Right renal cortex interstitium (tissue), 3 donors: Measurements from ENCODE around the gene NTN1. TPM values are rescaled to one million over a fixed set of nuclear protein-coding genes. Genes with fewer than 3 reads are reported as not detected.

Source experiments
- DNase-seq, 3 donors: peaks; one replicate each; pipeline ENCODE4 v3.0.0-alpha.2; 2013; ENCODE audit warnings: low read depth in 3 of 3, low spot score in 2 of 3
- polyA plus RNA-seq, 3 donors: library from polyadenylated mRNA; unstranded; fragments of 120-200 nt; gene quantifications; one replicate each; pipeline ENCODE4 v1.2.1, GENCODE V29; 2013; ENCODE audit not compliant: insufficient read length in 3 of 3

The NTN1 gene
- polyA plus RNA-seq, 3 donors: 1.5 to 3.3 (median 2.6) TPM

GRCh38 chr17:9032151-9032550 is 10.8 kb downstream of the NTN1 start:
- no peak for DNase-seq

DNA sequence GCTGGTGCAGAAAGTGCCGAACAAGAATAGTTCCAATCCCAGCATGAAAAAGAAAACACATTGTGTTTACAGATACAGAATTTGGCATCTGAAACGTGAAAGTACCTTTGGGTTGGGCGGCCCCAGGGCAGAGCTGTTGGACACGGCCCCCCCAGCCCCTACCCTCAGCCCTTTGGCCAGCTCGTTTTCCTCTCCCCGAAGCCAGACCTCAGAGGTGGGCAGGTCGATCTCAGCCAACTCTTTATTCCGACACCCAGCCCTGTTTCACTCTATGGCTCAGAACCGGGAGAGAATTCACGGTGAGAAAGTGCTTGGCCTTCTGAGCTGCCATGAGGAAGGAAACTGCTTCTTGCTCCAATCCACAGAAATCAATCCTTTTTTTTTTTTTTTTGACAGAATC is 11.3 kb downstream of the NTN1 start:
- DNase-seq: no peak

DNA sequence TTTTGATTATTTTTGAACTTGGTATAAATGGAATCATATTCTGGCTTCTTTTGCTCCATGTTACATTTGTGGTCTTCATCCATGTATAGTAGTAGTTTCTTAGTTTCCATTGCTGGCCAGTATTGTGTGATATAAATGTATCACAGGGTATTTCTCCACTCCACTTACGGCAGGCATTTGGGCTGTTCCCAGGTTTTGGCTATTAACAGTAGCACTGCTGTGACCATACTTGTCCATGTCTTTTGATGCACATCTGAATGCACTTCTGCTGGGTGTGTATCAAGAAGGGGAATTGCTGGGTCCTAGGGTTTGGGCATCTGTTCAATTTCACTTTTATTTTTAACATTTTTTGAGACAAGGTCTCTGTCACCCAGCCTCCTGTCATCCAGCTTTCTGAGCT is 13.9 kb downstream of the NTN1 start:
- DNase-seq: no peak

- no peak for DNase-seq
These were observed 15.0 kb downstream of the NTN1 start for GRCh38 chr17:9036336-9036735.

GRCh38 chr17:9037736-9038135 is 16.4 kb downstream of the NTN1 start:
- DNase-seq: no peak

GRCh38 chr17:9038380-9038779 is 17.1 kb downstream of the NTN1 start:
- DNase-seq: no peak

GRCh38 chr17:9044772-9045463 is 23.6 kb downstream of the NTN1 start:
- no peak for DNase-seq

GRCh38 chr17:9050801-9051401 is 29.6 kb downstream of the NTN1 start:
- DNase-seq: no peak

DNA sequence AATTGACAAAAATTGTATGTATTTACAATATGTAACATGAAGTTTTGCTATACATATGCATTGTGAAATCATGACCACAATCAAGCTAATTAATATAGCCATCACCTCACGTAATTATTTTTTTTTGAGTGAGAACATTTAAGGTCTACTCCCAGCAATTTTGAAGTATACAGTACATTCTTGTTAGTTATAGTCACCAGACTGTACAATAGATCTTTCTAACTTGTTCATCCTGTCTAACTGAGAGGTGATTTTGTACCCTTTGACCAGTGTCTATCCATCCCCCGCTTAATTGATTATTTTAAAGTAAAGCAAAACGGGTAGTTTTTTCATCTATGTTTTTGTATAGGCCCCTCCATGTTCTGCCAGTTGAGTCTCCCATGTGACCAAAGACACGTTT is 30.3 kb downstream of the NTN1 start:
- no peak for DNase-seq

- DNase-seq: no peak
These were observed 31.6 kb downstream of the NTN1 start for GRCh38 chr17:9052921-9053320.

DNA sequence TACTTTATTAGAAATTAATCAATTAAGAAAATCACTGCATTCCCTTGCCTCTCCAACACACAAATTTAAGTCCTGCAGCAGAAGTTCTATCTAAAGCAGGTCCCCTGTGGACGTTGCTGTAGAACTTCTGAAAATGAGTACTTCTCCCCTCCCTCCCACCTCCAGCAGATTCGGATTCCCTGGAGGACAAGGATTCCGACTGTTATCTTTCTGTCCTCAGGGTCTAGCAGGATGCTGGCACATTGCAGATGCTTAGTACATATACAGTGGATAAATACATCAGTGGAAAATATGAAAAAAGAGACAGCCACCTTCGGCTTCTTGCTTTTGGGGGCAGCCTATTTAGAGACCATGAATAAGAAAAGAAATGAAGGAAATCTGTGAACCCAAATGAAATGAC is 32.1 kb downstream of the NTN1 start:
- no peak for DNase-seq

DNA sequence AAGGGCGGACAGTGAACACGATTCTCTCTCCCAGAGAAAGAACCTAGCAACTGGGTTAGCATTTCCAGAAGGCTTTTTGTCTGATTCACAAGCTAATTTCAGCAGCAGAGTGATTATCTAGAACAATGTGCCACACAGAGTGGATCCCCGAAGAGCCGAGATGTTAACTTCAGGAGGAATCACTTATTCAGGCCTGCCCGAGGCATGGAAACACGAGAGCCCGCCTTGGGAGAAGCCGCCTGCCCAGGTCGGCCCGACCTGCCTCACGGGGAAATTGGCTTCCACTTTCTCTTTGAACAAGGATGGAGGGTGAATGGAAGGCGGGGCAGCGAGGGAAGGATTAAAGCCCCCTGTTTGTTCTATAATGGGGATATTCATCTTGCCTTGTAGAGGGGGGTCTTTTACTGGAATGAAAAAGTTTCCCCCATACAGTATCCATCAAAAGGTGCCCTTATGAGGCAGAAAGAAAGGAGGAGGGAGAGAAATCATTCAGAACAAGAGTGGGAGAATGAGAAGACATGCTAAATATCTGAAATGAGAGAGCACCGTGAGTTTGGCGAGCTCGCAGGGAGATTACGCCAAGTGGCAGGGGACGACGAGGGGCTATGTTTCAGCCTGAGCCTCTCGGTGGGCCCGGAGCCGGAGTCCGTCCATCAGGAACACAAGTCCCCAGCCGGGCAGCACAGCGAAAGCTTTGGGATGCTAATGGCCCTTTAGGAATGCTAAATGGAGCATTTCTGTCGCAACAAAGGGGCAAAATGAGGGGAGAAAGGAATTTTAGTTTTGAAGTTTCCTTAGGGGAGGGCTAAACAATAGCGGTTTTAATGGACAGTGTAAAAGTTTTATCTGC is 33.0 kb downstream of the NTN1 start:
- DNase-seq: no peak

GRCh38 chr17:9055281-9055680 is 34.0 kb downstream of the NTN1 start:
- DNase-seq: no peak

DNA sequence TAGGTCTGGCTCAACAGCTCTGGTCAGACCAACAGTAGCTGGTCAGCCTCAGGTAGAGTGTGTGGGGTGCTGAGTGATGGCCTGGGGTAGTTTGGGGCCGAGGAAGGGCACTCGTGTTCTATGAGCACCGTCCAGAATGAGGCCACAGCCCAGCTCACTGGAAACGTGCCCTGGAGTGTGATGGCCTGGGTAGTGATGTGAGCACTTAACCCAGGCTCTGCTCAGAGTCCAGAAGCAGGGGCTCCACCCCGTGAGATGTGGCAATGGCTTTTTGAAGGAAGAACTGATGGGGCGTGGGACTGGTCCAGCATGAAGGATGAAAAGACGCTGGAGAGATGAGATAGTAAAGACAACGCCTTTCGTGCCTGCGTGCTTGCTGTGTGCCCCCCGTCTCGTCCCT is 35.3 kb downstream of the NTN1 start:
- DNase-seq: no peak

DNA sequence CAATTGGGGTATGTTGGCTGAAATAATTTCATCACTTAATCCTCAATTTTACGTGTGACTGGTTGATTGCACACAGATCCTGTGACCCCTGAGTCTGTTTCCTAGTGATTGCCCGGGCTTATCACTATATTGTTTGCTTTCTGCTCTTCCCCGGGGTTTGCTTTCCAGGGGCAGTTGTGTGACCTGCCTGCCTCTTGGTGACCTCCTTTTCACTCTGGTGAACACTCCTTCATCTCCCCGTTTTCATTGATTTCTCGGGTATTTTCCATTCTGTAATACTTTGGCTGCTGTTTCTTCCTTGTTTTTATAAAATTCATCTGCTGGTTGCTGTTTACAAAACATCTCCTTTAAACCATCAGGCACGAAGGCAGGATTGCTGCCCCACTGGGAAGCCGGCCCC is 36.0 kb downstream of the NTN1 start:
- no peak for DNase-seq

DNA sequence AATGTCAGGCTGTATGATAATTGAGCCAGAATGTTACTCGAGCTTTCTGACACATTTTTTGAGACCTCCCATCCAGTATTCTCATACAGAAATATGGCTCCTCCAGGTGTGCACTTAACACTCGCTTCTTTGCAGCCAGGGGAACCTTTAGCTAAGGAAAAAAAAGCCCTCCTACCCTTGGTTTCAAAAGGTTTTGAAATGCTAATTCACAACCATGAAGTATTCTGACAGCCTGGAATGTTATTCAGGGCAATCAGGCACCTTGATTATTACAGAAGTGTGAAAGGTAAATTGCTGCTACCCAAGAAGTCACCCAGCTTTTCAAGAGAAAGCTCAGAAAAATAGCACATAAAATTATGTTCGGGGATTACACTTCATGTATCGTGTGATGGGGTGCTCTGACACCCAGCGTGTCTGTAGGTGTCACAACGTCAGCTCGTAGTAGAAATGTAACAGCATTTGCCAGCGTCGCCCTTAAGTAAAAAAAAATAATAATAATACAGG is 41.1 kb downstream of the NTN1 start:
- DNase-seq: no peak

DNA sequence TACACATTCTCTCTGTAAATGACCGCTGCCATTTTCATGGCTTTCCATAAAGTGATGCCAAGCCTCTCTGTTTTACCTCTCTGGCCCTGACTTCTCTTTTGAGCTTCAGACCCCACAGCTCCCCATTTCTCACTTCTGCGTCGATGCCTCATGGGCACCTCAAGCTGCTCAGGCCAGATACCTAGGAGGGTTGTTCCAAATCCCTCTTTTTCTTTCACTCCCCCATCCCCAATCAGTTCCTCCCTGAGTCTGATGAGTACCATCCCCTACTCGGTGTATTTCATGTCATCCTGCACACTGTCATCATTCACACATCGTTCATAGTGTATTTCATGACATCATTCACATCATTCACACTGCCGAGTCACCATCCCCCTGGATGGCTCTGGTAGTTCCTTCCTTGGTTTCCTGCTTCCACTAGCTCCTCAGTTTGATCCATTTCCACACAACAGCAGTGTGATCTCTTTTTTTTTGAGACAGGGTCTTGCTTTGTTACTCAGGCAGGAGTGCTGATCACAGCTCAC is 43.1 kb downstream of the NTN1 start:
- no peak for DNase-seq

DNA sequence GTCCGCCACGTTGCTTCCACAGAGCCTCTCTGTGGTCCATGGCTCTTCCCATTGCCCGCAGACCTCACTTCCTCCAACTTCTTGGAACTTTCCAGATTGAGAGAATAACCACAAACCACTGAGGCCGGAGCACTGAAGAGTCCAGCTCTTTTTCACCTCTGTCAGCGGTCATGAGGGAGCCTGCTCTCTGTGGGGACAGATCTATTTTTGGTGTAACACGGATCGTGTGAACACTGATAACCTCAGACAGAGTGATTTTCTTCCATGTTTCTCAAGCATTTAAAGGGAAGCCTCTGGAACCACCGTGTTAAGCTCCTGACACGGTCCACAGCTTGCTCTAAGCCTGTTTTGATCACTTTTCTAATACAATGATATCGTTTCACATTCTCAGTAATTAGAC is 49.7 kb downstream of the NTN1 start:
- no peak for DNase-seq

- DNase-seq: no peak
These were observed 50.6 kb downstream of the NTN1 start for GRCh38 chr17:9071811-9072498.

- no peak for DNase-seq
These were observed 51.5 kb downstream of the NTN1 start for GRCh38 chr17:9072696-9073339.
